Measurements from ENCODE around the gene DLGAP1. TPM values are rescaled to one million over a fixed set of nuclear protein-coding genes. Genes with fewer than 3 reads are reported as not detected.

DLGAP1 gene
- total and polyA plus RNA-seq, 2 experiments from 2014 or later, result 17.0 to 48.5 TPM

- H4K20me1 ChIP-seq (replicated peaks; ENCODE audit: insufficient read depth), result no peaks in the 10 kb centered on the region
- H3K4me1 ChIP-seq (ENCODE audit: insufficient read depth), result peaks cover 7% of the 10 kb centered on the region; the same call in 1 of the 2 replicates
- no peaks in the 10 kb centered on the region for H3K36me3 Mint-ChIP-seq (ENCODE audit: low read depth)
- ATAC-seq, result no peak
- DNase-seq (ENCODE audit: low spot score), result no peak
- peaks cover 8% of the 10 kb centered on the region for H3K27me3 Mint-ChIP-seq (ENCODE audit: insufficient read depth, low read depth, poor library complexity)
- no peaks in the 10 kb centered on the region for H3K9me2 ChIP-seq (ENCODE audit: insufficient read depth)
- H3K4me3 ChIP-seq, result no peak overlapping the region
- no peak overlapping the region for H3K27ac ChIP-seq (ENCODE audit: low read depth)
- no peaks in the 10 kb centered on the region for H3K27me3 ChIP-seq (ENCODE audit: insufficient read depth)
- H3K27ac Mint-ChIP-seq, result no peak overlapping the region
- peaks cover 13% of the 10 kb centered on the region for H3K4me1 Mint-ChIP-seq
- H3K79me2 ChIP-seq (replicated peaks; ENCODE audit: insufficient read depth), result no peaks in the 10 kb centered on the region
- no peak for TF ChIP-seq ZNF462 (CRISPR knock-in tag; IDR thresholded peaks at IDR 0.05)
- TF ChIP-seq, protein P1, sequence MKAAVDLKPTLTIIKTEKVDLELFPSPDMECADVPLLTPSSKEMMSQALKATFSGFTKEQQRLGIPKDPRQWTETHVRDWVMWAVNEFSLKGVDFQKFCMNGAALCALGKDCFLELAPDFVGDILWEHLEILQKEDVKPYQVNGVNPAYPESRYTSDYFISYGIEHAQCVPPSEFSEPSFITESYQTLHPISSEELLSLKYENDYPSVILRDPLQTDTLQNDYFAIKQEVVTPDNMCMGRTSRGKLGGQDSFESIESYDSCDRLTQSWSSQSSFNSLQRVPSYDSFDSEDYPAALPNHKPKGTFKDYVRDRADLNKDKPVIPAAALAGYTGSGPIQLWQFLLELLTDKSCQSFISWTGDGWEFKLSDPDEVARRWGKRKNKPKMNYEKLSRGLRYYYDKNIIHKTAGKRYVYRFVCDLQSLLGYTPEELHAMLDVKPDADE (IDR thresholded peaks at IDR 0.05), result no peak
- no peak for TF ChIP-seq ZNF331 (CRISPR knock-in tag; IDR thresholded peaks at IDR 0.05; ENCODE audit: low read depth)
- no peak for TF ChIP-seq EZH2phosphoT487 (IDR thresholded peaks at IDR 0.05; ENCODE audit: unreplicated experiment)
- no peak for TF ChIP-seq POLR2AphosphoS5 (IDR thresholded peaks at IDR 0.05; ENCODE audit: low read depth)
- TF ChIP-seq ZNF114 (CRISPR knock-in tag; IDR thresholded peaks at IDR 0.05), result no peak
- no peak for TF ChIP-seq EZH2 (IDR thresholded peaks at IDR 0.05; ENCODE audit: low read depth, unreplicated experiment)
- TF ChIP-seq JUNB (IDR thresholded peaks at IDR 0.05; ENCODE audit: unreplicated experiment), result no peak
- TF ChIP-seq CREB1 (CRISPR knock-in tag; IDR thresholded peaks at IDR 0.05; ENCODE audit: low read depth), result no peak
- no peak for TF ChIP-seq NANOG (IDR thresholded peaks at IDR 0.05; ENCODE audit: borderline replicate concordance)
- TF ChIP-seq REST (IDR thresholded peaks at IDR 0.05; ENCODE audit: unreplicated experiment), result no peak
- no peak for TF ChIP-seq STAT1 (IDR thresholded peaks at IDR 0.05; ENCODE audit: unreplicated experiment)
- TF ChIP-seq, protein P2, sequence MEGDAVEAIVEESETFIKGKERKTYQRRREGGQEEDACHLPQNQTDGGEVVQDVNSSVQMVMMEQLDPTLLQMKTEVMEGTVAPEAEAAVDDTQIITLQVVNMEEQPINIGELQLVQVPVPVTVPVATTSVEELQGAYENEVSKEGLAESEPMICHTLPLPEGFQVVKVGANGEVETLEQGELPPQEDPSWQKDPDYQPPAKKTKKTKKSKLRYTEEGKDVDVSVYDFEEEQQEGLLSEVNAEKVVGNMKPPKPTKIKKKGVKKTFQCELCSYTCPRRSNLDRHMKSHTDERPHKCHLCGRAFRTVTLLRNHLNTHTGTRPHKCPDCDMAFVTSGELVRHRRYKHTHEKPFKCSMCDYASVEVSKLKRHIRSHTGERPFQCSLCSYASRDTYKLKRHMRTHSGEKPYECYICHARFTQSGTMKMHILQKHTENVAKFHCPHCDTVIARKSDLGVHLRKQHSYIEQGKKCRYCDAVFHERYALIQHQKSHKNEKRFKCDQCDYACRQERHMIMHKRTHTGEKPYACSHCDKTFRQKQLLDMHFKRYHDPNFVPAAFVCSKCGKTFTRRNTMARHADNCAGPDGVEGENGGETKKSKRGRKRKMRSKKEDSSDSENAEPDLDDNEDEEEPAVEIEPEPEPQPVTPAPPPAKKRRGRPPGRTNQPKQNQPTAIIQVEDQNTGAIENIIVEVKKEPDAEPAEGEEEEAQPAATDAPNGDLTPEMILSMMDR (conservative IDR thresholded peaks at IDR 0.05; ENCODE audit: low read depth in 2 of 2), result no peak
- H3K36me3 ChIP-seq (ENCODE audit: insufficient read depth), result no peaks in the 10 kb centered on the region
- H3F3A ChIP-seq (replicated peaks; ENCODE audit: low read depth), result no peaks in the 10 kb centered on the region
- H3K9me3 Mint-ChIP-seq, result no peaks in the 10 kb centered on the region
- no peak overlapping the region for H2AFZ ChIP-seq
- no peak overlapping the region for H3K4me3 Mint-ChIP-seq
- H3K4me2 ChIP-seq, result no peak overlapping the region
Observed at GRCh38 chr18:3798032-3798431, 657.1 kb downstream of the DLGAP1 start.

Measured in GM23338 (cell line).